Peyer's patch (tissue), 4 donors: Measurements from ENCODE around the gene ADGRB3.

Experiments used
- CTCF ChIP-seq, 6 experiments: fragments of 450-650 bp in 4 of 6; fragments of 200-600 bp in 2 of 6; sonication (generic) in 1 of 6; IDR thresholded peaks; one replicate each; pipeline ENCODE4 v1.5.1; 2017 to 2019; ENCODE audit warnings: antibody characterized with exemption in 6 of 6, mild to moderate bottlenecking in 3 of 6, moderate library complexity in 1 of 6
- POLR2A ChIP-seq, 2 donors: fragments of 450-650 bp; IDR thresholded peaks; one replicate each; pipeline ENCODE4 v1.5.1; 2017; ENCODE audit warnings: antibody characterized with exemption in 2 of 2, mild to moderate bottlenecking in 2 of 2, moderate library complexity in 2 of 2

DNA sequence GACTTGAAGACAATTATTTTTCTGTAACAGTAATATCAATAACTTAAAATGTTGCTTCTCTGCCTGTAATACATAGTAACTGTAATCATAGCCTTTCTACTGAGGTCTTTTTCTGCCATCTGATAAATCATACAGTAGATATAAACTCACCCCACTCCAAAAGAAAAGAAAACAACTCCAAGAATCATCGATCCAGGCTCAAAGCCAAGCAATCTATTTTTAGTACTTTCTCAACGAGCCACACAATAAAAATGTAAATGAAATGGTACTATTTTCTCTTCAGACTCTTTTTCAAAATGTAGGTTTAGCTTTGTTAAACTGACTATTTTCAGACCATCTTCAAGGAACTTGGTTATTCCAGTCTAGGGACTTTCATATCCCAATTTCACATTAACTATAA is 493.3 kb downstream of the ADGRB3 start:
- no peak for TF ChIP-seq CTCF (IDR thresholded peaks at IDR 0.05)
- no peak for TF ChIP-seq POLR2A (IDR thresholded peaks at IDR 0.05)
